Smooth muscle cell (in vitro differentiated cells): ENCODE data around the gene TUSC2. TPM values are rescaled to one million over a fixed set of nuclear protein-coding genes. Genes with fewer than 3 reads are reported as not detected.

Source experiments
- DNase-seq: peaks from one replicate; lab custom pipeline; 2025; ENCODE audit not compliant: unreplicated experiment; lab: John Stamatoyannopoulos, UW
- H2AFZ ChIP-seq: fragments of 200-600 bp; sonication (generic); 2 replicates; pipeline ENCODE4 v1.6.0; 2016; ENCODE audit warnings: antibody characterized with exemption, low read depth, mild to moderate bottlenecking
- H3F3A ChIP-seq: fragments of 200-600 bp; sonication (generic); 2 replicates; pipeline ENCODE4 v1.6.0; 2017; ENCODE audit warnings: antibody characterized with exemption, low read depth
- H3K27ac ChIP-seq: fragments of 200-600 bp; sonication (generic); 2 replicates; pipeline ENCODE4 v1.5.1; 2016; ENCODE audit warnings: low read depth, mild to moderate bottlenecking
- H3K27me3 ChIP-seq: fragments of 200-600 bp; sonication (generic); 2 replicates; pipeline ENCODE4 v1.6.1; 2016; ENCODE audit warnings: low read depth, mild to moderate bottlenecking
- H3K36me3 ChIP-seq: fragments of 200-600 bp; sonication (generic); 2 replicates; pipeline ENCODE4 v1.5.1; 2016; ENCODE audit warnings: low read depth
- H3K4me1 ChIP-seq: fragments of 200-600 bp; sonication (generic); 2 replicates; pipeline ENCODE4 v1.5.1; 2016; ENCODE audit warnings: low read depth
- H3K4me2 ChIP-seq: fragments of 200-600 bp; sonication (generic); 2 replicates; pipeline ENCODE4 v1.6.0; 2016; ENCODE audit warnings: mild to moderate bottlenecking
- H3K4me3 ChIP-seq: fragments of 200-600 bp; sonication (generic); 2 replicates; pipeline ENCODE4 v1.5.1; 2016; ENCODE audit warnings: mild to moderate bottlenecking
- H3K79me2 ChIP-seq: fragments of 200-600 bp; sonication (generic); 2 replicates; pipeline ENCODE4 v1.6.0; 2016; ENCODE audit warnings: low read depth, mild to moderate bottlenecking
- H3K9ac ChIP-seq: fragments of 200-600 bp; sonication (generic); 2 replicates; pipeline ENCODE4 v1.6.0; 2016; ENCODE audit warnings: low read depth
- H3K9me3 ChIP-seq: fragments of 200-600 bp; sonication (generic); replicated peaks from 2 replicates; pipeline ENCODE4 v1.5.1; 2016; ENCODE audit warnings: low read depth
- H4K20me1 ChIP-seq: fragments of 200-600 bp; sonication (generic); 2 replicates; pipeline ENCODE4 v1.6.0; 2016; ENCODE audit warnings: low read depth
- CTCF ChIP-seq: fragments of 200-600 bp; sonication (generic); IDR thresholded peaks from 2 replicates; pipeline ENCODE4 v1.5.1; 2017; ENCODE audit warnings: borderline replicate concordance, mild to moderate bottlenecking, antibody characterized with exemption; ENCODE audit not compliant: insufficient read depth, poor library complexity, severe bottlenecking
- WGBS: methylation state at CpG from one replicate; pipeline ENCODE4 v1.1.7; 2016; ENCODE audit warnings: low lambda C conversion rate; 5-methylcytosine and 5-hydroxymethylcytosine counted together
- polyA plus RNA-seq: library from polyadenylated mRNA; unstranded; fragments of >200 nt; fragmentation: Nextera tagmentation; extraction: Ambion mirVana; gene quantifications from 2 replicates; pipeline ENCODE4 v1.2.1, GENCODE V29; 2016
- total RNA-seq: library from RNA; depleted of rRNA; stranded (reverse); fragments of >200 nt; gene quantifications from 2 replicates; pipeline ENCODE4 v1.2.3, GENCODE V29; 2014

Gene TUSC2
- total and polyA plus RNA-seq, 2 experiments from 2014 or later = 25.1 to 53.4 TPM

- peaks cover 18% of the 10 kb centered on the region for H3K4me1 ChIP-seq
- no peak overlapping the region for H3K4me2 ChIP-seq
- H3K36me3 ChIP-seq = no peaks in the 10 kb centered on the region
- no peak overlapping the region for H3K9ac ChIP-seq
- peak; percentile 56 for TF ChIP-seq CTCF
- no peaks in the 10 kb centered on the region for H4K20me1 ChIP-seq
- no peak overlapping the region for H2AFZ ChIP-seq
- H3K27me3 ChIP-seq = no peaks in the 10 kb centered on the region
- peaks cover 22% of the 10 kb centered on the region for H3K79me2 ChIP-seq
- peaks cover 9% of the 10 kb centered on the region for H3F3A ChIP-seq
- peak; percentile 20 for DNase-seq
- 24% methylated on average over 13 of the region's 14 CpGs for WGBS
- H3K4me3 ChIP-seq = no peak overlapping the region
- H3K9me3 ChIP-seq = no peaks in the 10 kb centered on the region
- H3K27ac ChIP-seq = no peak overlapping the region
Observed at GRCh38 chr3:50347187-50347813, 19.3 kb upstream of the TUSC2 start.

GRCh38 chr3:50345586-50346234 is 17.7 kb upstream of the TUSC2 start, which contains the start of gene ZMYND10:
Gene ZMYND10 (minus strand): TSS chr3:50345732. CDS start chr3:50345579, 153 bp downstream.
- Histone ChIP-seq H3K9ac (no peak within 1 kb of the TSS), H3F3A (peaks cover 9% of the 10 kb centered on the region), H2AFZ (peak within 1 kb of the TSS; percentile 26), H3K4me3 (peak within 1 kb of the TSS; percentile 49), H3K36me3 (no peaks in the 10 kb centered on the region), H4K20me1 (no peaks in the 10 kb centered on the region), H3K79me2 (peaks cover 14% of the 10 kb centered on the region), H3K27me3 (peaks cover 8% of the 10 kb centered on the region), H3K4me1 (peaks cover 14% of the 10 kb centered on the region), H3K27ac (no peak within 1 kb of the TSS), H3K4me2 (peak within 1 kb of the TSS; percentile 84), H3K9me3 (no peaks in the 10 kb centered on the region)
- TF ChIP-seq CTCF = no peak
- DNase-seq = peak; percentile 20
- WGBS = 16% methylated on average over 38 of the region's 45 CpGs

GRCh38 chr3:50345008-50345407 is 17.0 kb upstream of the TUSC2 start:
- no peaks in the 10 kb centered on the region for H3K9me3 ChIP-seq
- peak overlapping the region; percentile 26 for H2AFZ ChIP-seq
- peaks cover 9% of the 10 kb centered on the region for H3F3A ChIP-seq
- H4K20me1 ChIP-seq = no peaks in the 10 kb centered on the region
- WGBS = 66% methylated on average over 8 of the region's 8 CpGs
- H3K27me3 ChIP-seq = peaks cover 14% of the 10 kb centered on the region
- H3K79me2 ChIP-seq = peaks cover 10% of the 10 kb centered on the region
- H3K36me3 ChIP-seq = no peaks in the 10 kb centered on the region
- peak overlapping the region; percentile 84 for H3K4me2 ChIP-seq
- H3K9ac ChIP-seq = no peak overlapping the region
- H3K27ac ChIP-seq = no peak overlapping the region
- no peak for DNase-seq
- peak overlapping the region; percentile 49 for H3K4me3 ChIP-seq
- peaks cover 17% of the 10 kb centered on the region for H3K4me1 ChIP-seq
- no peak for TF ChIP-seq CTCF
